Measurements from ENCODE around the gene RAI1. TPM values are rescaled to one million over a fixed set of nuclear protein-coding genes. Genes with fewer than 3 reads are reported as not detected.

The RAI1 gene
- total and polyA plus RNA-seq, 10 donors: 5.4 to 61.9 (median 35.2) TPM

GRCh38 chr17:17830740-17831207 lies 149.5 kb downstream of the RAI1 start:
- no peak for DNase-seq
- WGBS, 5 donors: 56 to 69% (median 65%) methylated on average over 5 to 6 of the region's 6 CpGs
- intact Hi-C loops (cut with DNase I; ENCODE audit: low total_unique reads): no loop called here
- Histone ChIP-seq H3K9me3 (no peaks in the 10 kb centered on the region), H3K4me1 (peaks cover 18 to 96% (median 55%) of the 10 kb centered on the region in 6 donors), H3K4me3 (no peak overlapping the region), H3K36me3 (peaks cover 0 to 30% (median 2%) of the 10 kb centered on the region in 6 donors), H3K27me3 (replicated peaks in 1 of 7) (no peaks in the 10 kb centered on the region), H3K27ac (no peak overlapping the region)
- TF ChIP-seq POLR2A (IDR thresholded peaks at IDR 0.05): no peak
- TF ChIP-seq POLR2AphosphoS5 (IDR thresholded peaks at IDR 0.05): peak in 2 of 3 donors; percentile 25 to 44
- no peak for TF ChIP-seq CTCF (IDR thresholded peaks at IDR 0.05 in 8 of 11, conservative IDR thresholded peaks at IDR 0.05 in 3 of 11)

- H3K4me3 ChIP-seq: no peak overlapping the region
- intact Hi-C loops (cut with DNase I; ENCODE audit: low total_unique reads): no loop called here
- no peaks in the 10 kb centered on the region for H3K27me3 ChIP-seq (replicated peaks in 1 of 7)
- H3K9me3 ChIP-seq: no peaks in the 10 kb centered on the region
- H3K27ac ChIP-seq: no peak overlapping the region
- peaks cover 0 to 30% (median 2%) of the 10 kb centered on the region in 6 donors for H3K36me3 ChIP-seq
- H3K4me1 ChIP-seq: peaks cover 21 to 93% (median 52%) of the 10 kb centered on the region in 6 donors
- DNase-seq: no peak
- 77 to 91% (median 89%) methylated on average over 10 to 12 of the region's 12 CpGs for WGBS, 5 donors
- no peak for TF ChIP-seq POLR2AphosphoS5 (IDR thresholded peaks at IDR 0.05)
- TF ChIP-seq CTCF (IDR thresholded peaks at IDR 0.05 in 8 of 11, conservative IDR thresholded peaks at IDR 0.05 in 3 of 11): no peak
- no peak for TF ChIP-seq POLR2A (IDR thresholded peaks at IDR 0.05)
These were observed 150.2 kb downstream of the RAI1 start for GRCh38 chr17:17831208-17832031.

- peaks cover 0 to 30% (median 2%) of the 10 kb centered on the region in 6 donors for H3K36me3 ChIP-seq
- no peak for TF ChIP-seq CTCF (IDR thresholded peaks at IDR 0.05 in 8 of 11, conservative IDR thresholded peaks at IDR 0.05 in 3 of 11)
- H3K9me3 ChIP-seq: no peaks in the 10 kb centered on the region
- WGBS, 5 donors: 85 to 100% (median 93%) methylated on average over 2 of the region's 2 CpGs
- DNase-seq: no peak
- H3K27me3 ChIP-seq (replicated peaks in 1 of 7): no peaks in the 10 kb centered on the region
- H3K4me3 ChIP-seq: no peak overlapping the region
- intact Hi-C loops (cut with DNase I; ENCODE audit: low total_unique reads): no loop called here
- H3K4me1 ChIP-seq: peaks cover 23 to 92% (median 49%) of the 10 kb centered on the region in 6 donors
- no peak overlapping the region for H3K27ac ChIP-seq
These were observed 150.7 kb downstream of the RAI1 start for GRCh38 chr17:17832032-17832363.

GRCh38 chr17:17833658-17834357 lies 152.6 kb downstream of the RAI1 start:
- 72 to 78% (median 74%) methylated on average over 8 of the region's 8 CpGs for WGBS, 5 donors
- no peak for DNase-seq
- H3K27ac ChIP-seq: peak overlapping the region in 4 of 8 donors; percentile 97 to 99 (median 98)
- H3K27me3 ChIP-seq (replicated peaks in 1 of 7): no peaks in the 10 kb centered on the region
- intact Hi-C loops (cut with DNase I; ENCODE audit: low total_unique reads): no loop called here
- H3K4me3 ChIP-seq: no peak overlapping the region
- TF ChIP-seq POLR2A (IDR thresholded peaks at IDR 0.05) (no peak), CTCF (IDR thresholded peaks at IDR 0.05 in 8 of 11, conservative IDR thresholded peaks at IDR 0.05 in 3 of 11) (no peak), POLR2AphosphoS5 (IDR thresholded peaks at IDR 0.05) (no peak)
- peaks cover 40 to 92% (median 65%) of the 10 kb centered on the region in 6 donors for H3K4me1 ChIP-seq
- no peaks in the 10 kb centered on the region for H3K9me3 ChIP-seq
- H3K36me3 ChIP-seq: peaks cover 0 to 17% (median 0%) of the 10 kb centered on the region in 6 donors

Data from spleen (tissue), 11 donors.